Pancreas (tissue), 10 donors: ENCODE data around the gene ZFAND2B. TPM values are rescaled to one million over a fixed set of nuclear protein-coding genes. Genes with fewer than 3 reads are reported as not detected.

Experiments used
- ATAC-seq, 4 donors: fragments of 200-7000 bp; cut with Tn5 transposase; one replicate each; pipeline versions ENCODE4 v1.8.0 to v1.9.1; 2020; ENCODE audit warnings: mild to moderate bottlenecking in 4 of 4, moderate library complexity in 4 of 4
- DNase-seq, 6 donors: peaks; one replicate each; pipeline ENCODE4 v3.0.0-alpha.2; 2020
- FAIRE-seq: peaks from 2 replicates; lab custom pipeline; 2012; peaks lifted over from hg19 to GRCh38; lab: Jason Lieb, UNC
- H3K27ac ChIP-seq, 4 donors: fragments of 200-600 bp; sonication (generic); 1 replicate in 3 of 4; 2 replicates in 1 of 4; pipeline versions ENCODE4 v1.5.0 to v1.8.0; 2020
- H3K27me3 ChIP-seq, 4 donors: fragments of 200-600 bp; one replicate each; pipeline ENCODE4 v1.8.0; 2021
- H3K36me3 ChIP-seq, 3 donors: fragments of 200-600 bp; sonication (generic) in 1 of 3; one replicate each; pipeline versions ENCODE4 v1.5.0 to v1.8.0; 2020 to 2021
- H3K4me1 ChIP-seq, 3 donors: fragments of 200-600 bp; one replicate each; pipeline ENCODE4 v1.8.0; 2021
- H3K4me3 ChIP-seq, 4 donors: fragments of 200-600 bp; sonication (generic) in 2 of 4; one replicate each; pipeline versions ENCODE4 v1.5.0 to v1.8.0; 2020 to 2021
- H3K9me3 ChIP-seq, 4 donors: fragments of 200-600 bp; one replicate each; pipeline ENCODE4 v1.8.0; 2021
- WGBS, 2 donors: extraction: QIAGEN DNeasy Blood & Tissue Kit; methylation state at CpG; one replicate each; pipeline ENCODE4 v1.1.7; 2013; 5-methylcytosine and 5-hydroxymethylcytosine counted together
- intact Hi-C, 3 donors: fragments of 100-400 bp; cut with DNase I; formaldehyde crosslinking; loops; one replicate each; pipeline versions ENCODE4 v1.11.1 to v1.14.2; 2022
- polyA plus RNA-seq, 2 donors: library from polyadenylated mRNA; stranded (reverse); fragments of 200-250 nt; gene quantifications; one replicate each; pipeline ENCODE4 v1.2.3, GENCODE V29; 2013
- total RNA-seq, 6 donors: library from RNA; stranded (reverse); fragmentation: NEBNext Ultra II Directional in 4 of 6; extraction: Animal tissue kit (Norgen Biotek cat#: 25700) in 4 of 6; gene quantifications; one replicate each; pipeline versions ENCODE4 v1.2.1 to v1.2.4, GENCODE V29; 2021 to 2023
- TF ChIP-seq, protein P1 (sequence below), 4 donors: fragments of 200-600 bp; sonication (generic) in 3 of 4; IDR thresholded peaks; one replicate each; pipeline versions ENCODE4 v1.5.0 to v1.8.0; 2021; ENCODE audit warnings: antibody characterized with exemption in 4 of 4
- donor health status: healthy with polysubstance abuse.
- donor health status: DM: no; HTN: no; CAD: no; lungs with moderate emphysema.
- donor health status: DM: no; HTN: no; CAD: no.
- donor health status: control.
- donor health status: control.
- donor health status: Bipolar disorder and iron deficiency.
- donor health status: DM: yes; HTN: yes; CAD: no.
- donor health status: DM: no; HTN: no; CAD: no.
- donor health status: DM: no; HTN: no; CAD: no.
- donor health status: DM: yes; HTN: yes; CAD: no.

The ZFAND2B gene
- total and polyA plus RNA-seq, 8 donors = 18.9 to 66.9 (median 27.1) TPM

DNA sequence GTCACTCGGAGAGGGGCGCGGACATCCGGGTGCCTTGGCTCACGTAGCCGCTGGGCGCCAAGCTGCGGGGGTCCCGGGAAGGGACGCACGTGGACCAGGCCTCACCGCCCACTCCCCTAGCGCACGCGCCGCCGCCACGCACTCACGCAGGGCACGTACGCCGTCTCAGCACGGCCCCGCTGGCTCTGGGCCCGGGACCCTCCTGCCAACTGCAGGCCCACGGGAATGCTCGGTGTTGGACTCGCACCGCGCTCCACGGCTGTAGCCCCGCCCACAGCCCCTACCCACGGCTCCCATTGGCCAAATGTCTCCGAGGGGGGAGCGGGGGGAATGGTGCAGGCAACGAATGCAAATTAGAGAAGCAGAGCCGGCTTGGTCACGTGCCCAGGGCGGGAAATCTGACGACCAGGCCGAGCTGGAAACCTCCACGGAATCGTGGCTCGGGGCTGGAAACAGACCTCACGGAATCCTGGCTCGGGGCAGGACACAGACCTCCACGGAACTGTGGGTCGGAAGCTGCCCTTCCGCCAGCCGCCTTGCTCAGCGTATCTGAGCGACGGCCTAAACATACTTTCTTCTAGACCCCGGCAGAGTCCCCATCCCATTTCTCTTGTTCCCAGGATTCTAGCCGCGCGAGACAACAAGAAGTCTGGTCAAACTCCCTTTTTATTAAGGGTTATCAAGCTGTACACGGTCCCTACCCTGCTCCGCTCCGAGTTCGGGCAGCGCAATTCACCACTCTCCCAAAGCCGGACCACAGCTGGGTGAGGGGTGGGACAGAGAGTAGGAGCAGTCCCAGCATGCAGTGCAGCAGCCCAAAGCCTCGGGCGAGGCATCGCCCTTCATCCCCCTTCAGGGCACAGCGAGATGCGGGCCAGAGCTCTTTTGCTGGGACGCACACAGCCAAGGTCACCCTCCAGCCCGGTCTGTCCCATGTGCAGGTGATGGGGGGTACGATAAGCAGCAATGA lies 12.4 kb downstream of the ZFAND2B start, which contains the start of gene ABCB6:
Gene ABCB6 (minus strand): TSS at position 227 of the 970 bp plus-strand sequence. CDS start 285 bp downstream, outside the sequence.
- Histone ChIP-seq H3K4me1 (peaks cover 7 to 20% (median 17%) of the 10 kb centered on the region in 3 donors), H3K9me3 (no peaks in the 10 kb centered on the region), H3K36me3 (peaks cover 11 to 40% (median 19%) of the 10 kb centered on the region in 3 donors), H3K27ac (peak within 1 kb of the TSS; percentile 74 to 84 (median 80)), H3K27me3 (no peaks in the 10 kb centered on the region), H3K4me3 (peak within 1 kb of the TSS; percentile 24 to 57 (median 42))
- TF ChIP-seq, protein P1, sequence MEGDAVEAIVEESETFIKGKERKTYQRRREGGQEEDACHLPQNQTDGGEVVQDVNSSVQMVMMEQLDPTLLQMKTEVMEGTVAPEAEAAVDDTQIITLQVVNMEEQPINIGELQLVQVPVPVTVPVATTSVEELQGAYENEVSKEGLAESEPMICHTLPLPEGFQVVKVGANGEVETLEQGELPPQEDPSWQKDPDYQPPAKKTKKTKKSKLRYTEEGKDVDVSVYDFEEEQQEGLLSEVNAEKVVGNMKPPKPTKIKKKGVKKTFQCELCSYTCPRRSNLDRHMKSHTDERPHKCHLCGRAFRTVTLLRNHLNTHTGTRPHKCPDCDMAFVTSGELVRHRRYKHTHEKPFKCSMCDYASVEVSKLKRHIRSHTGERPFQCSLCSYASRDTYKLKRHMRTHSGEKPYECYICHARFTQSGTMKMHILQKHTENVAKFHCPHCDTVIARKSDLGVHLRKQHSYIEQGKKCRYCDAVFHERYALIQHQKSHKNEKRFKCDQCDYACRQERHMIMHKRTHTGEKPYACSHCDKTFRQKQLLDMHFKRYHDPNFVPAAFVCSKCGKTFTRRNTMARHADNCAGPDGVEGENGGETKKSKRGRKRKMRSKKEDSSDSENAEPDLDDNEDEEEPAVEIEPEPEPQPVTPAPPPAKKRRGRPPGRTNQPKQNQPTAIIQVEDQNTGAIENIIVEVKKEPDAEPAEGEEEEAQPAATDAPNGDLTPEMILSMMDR (IDR thresholded peaks at IDR 0.05) = no peak
- ATAC-seq = peak; percentile 89 to 94 (median 90)
- WGBS, 2 donors = 6 to 8% methylated on average over 60 to 71 of the region's 71 CpGs
- FAIRE-seq = no peak
- peak; percentile 91 to 97 (median 95) for DNase-seq
- intact Hi-C loops = no loop called here

- H3K4me3 ChIP-seq = no peak overlapping the region
Observed at GRCh38 chr2:219219784-219220532, 13.4 kb downstream of the ZFAND2B start.

GRCh38 chr2:219220652-219221402 lies 14.2 kb downstream of the ZFAND2B start:
- no peaks in the 10 kb centered on the region for H3K27me3 ChIP-seq
- ATAC-seq = no peak
- H3K4me3 ChIP-seq = no peak overlapping the region
- intact Hi-C loops = no loop called here
- no peak for FAIRE-seq
- no peak overlapping the region for H3K27ac ChIP-seq
- H3K4me1 ChIP-seq = peaks cover 7 to 20% (median 17%) of the 10 kb centered on the region in 3 donors
- no peaks in the 10 kb centered on the region for H3K9me3 ChIP-seq
- H3K36me3 ChIP-seq = peaks cover 11 to 58% (median 33%) of the 10 kb centered on the region in 3 donors
- WGBS, 2 donors = 88 to 93% methylated on average over 16 to 19 of the region's 19 CpGs
- DNase-seq = no peak
- TF ChIP-seq, protein P1 (IDR thresholded peaks at IDR 0.05) = no peak

More at GRCh38 chr2:219219784-219220532, 13.4 kb downstream of the ZFAND2B start:
- no peak overlapping the region for H3K27ac ChIP-seq
- no peak for FAIRE-seq
- peaks cover 7 to 20% (median 17%) of the 10 kb centered on the region in 3 donors for H3K4me1 ChIP-seq
- H3K27me3 ChIP-seq = no peaks in the 10 kb centered on the region
- DNase-seq = peak in 1 of 6 donors; percentile 64
- no peak for ATAC-seq
- intact Hi-C loops = no loop called here
- no peaks in the 10 kb centered on the region for H3K9me3 ChIP-seq
- peaks cover 11 to 49% (median 28%) of the 10 kb centered on the region in 3 donors for H3K36me3 ChIP-seq
- 90 to 95% methylated on average over 18 of the region's 18 CpGs for WGBS, 2 donors
- TF ChIP-seq, protein P1 (IDR thresholded peaks at IDR 0.05) = no peak

DNA sequence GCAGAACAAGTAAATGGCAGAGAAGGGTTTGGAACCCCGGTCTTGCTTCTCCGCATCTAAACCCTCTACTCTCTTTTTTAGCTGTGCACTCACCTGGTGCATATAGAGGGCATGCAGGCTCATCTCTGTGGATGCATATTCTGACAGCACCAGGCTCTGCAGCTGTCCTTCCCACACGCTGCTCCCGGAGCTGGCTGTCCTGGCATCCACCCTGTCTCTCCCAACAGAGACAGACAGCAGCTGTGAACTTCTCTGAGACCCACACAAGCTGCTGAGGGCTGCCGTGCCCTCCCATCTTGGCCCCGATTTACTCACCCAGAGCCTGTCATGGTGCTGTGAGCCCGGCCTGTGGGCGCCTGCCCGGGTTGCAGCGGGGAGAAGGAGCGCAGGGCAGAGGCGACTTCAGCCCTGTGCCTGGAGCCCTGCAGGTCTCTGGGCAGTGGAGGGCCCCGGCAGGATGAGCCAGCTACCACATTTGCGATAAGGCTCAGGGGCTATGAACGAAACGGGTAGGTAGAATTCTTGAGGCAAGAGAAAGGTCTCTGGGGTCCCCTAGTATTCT lies 15.5 kb downstream of the ZFAND2B start:
- no peaks in the 10 kb centered on the region for H3K27me3 ChIP-seq
- intact Hi-C loops = no loop called here
- H3K36me3 ChIP-seq = peaks cover 11 to 58% (median 33%) of the 10 kb centered on the region in 3 donors
- peaks cover 7 to 20% (median 17%) of the 10 kb centered on the region in 3 donors for H3K4me1 ChIP-seq
- no peak overlapping the region for H3K27ac ChIP-seq
- no peak for FAIRE-seq
- no peaks in the 10 kb centered on the region for H3K9me3 ChIP-seq
- no peak for DNase-seq
- WGBS, 2 donors = 92 to 94% methylated on average over 16 of the region's 16 CpGs
- no peak for ATAC-seq
- no peak overlapping the region for H3K4me3 ChIP-seq
- TF ChIP-seq, protein P1 (IDR thresholded peaks at IDR 0.05) = no peak
